ENCODE data around the gene ADSL. TPM values are rescaled to one million over a fixed set of nuclear protein-coding genes. Genes with fewer than 3 reads are reported as not detected.

ADSL gene
- polyA plus RNA-seq, 1 of the 3 experiments (the other 2 are of a cell fraction), result 79.7 TPM

GRCh38 chr22:40364431-40364830 lies 18.1 kb downstream of the ADSL start:
- Histone ChIP-seq H4K20me1 (ENCODE audit: insufficient read depth) (no peaks in the 10 kb centered on the region), H3K27me3 (ENCODE audit: insufficient read depth) (no peaks in the 10 kb centered on the region), H3K4me3 (ENCODE audit: low read depth in 2 of 2, low read length in 1 of 2) (no peak overlapping the region), H3K27ac (ENCODE audit: low read depth in 2 of 2, low read length in 1 of 2) (no peak overlapping the region), H3F3A (replicated peaks; ENCODE audit: insufficient read depth) (no peaks in the 10 kb centered on the region), H3K4me1 (ENCODE audit: control insufficient read depth in 1 of 2, insufficient read depth in 2 of 2, low read depth in 1 of 2, low read length in 1 of 2) (no peaks in the 10 kb centered on the region), H3K9me3 (no peaks in the 10 kb centered on the region), H3K9me2 (no peaks in the 10 kb centered on the region), H3K9ac (no peak overlapping the region), H3K4me2 (no peak overlapping the region), H3K79me2 (ENCODE audit: insufficient read depth) (no peaks in the 10 kb centered on the region), H3K36me3 (replicated peaks in 1 of 2; ENCODE audit: control insufficient read depth in 1 of 2, insufficient read depth in 2 of 2, low read length in 1 of 2) (peaks cover 21 to 58% of the 10 kb centered on the region in 2 experiments), H2AFZ (ENCODE audit: low read depth) (no peak overlapping the region)
- no peak for DNase-seq
- WGBS (ENCODE audit: low lambda C conversion rate), result 82% methylated on average over 1 of the region's 1 CpG
- CTCF ChIA-PET, result no interaction called here
- POLR2A ChIA-PET, result no interaction called here
- TF ChIP-seq MXI1 (IDR thresholded peaks at IDR 0.05; ENCODE audit: low read depth, low read length), result no peak
- no peak for TF ChIP-seq RCOR1 (IDR thresholded peaks at IDR 0.05; ENCODE audit: low read length)
- TF ChIP-seq USF1 (IDR thresholded peaks at IDR 0.05; ENCODE audit: borderline replicate concordance, low read depth), result no peak
- no peak for TF ChIP-seq ZBTB33 (IDR thresholded peaks at IDR 0.05; ENCODE audit: borderline replicate concordance, low read depth)
- TF ChIP-seq FOXJ3 (CRISPR knock-in tag; IDR thresholded peaks at IDR 0.05), result no peak
- no peak for TF ChIP-seq GATA2 (CRISPR knock-in tag; IDR thresholded peaks at IDR 0.05)
- no peak for TF ChIP-seq GABPA (IDR thresholded peaks at IDR 0.05; ENCODE audit: low read depth)

- ChIA-PET CTCF (no interaction called here), POLR2A (no interaction called here)
- peaks cover 16 to 47% of the 10 kb centered on the region in 2 experiments for H3K36me3 ChIP-seq (replicated peaks in 1 of 2; ENCODE audit: control insufficient read depth in 1 of 2, insufficient read depth in 2 of 2, low read length in 1 of 2)
Observed at GRCh38 chr22:40366068-40366467, 19.8 kb downstream of the ADSL start.

More at GRCh38 chr22:40366068-40366467, 19.8 kb downstream of the ADSL start:
- Histone ChIP-seq H3F3A (replicated peaks; ENCODE audit: insufficient read depth) (peaks cover 3% of the 10 kb centered on the region), H3K9me2 (no peaks in the 10 kb centered on the region), H3K27ac (ENCODE audit: low read depth in 2 of 2, low read length in 1 of 2) (no peak overlapping the region), H3K4me3 (ENCODE audit: low read depth in 2 of 2, low read length in 1 of 2) (no peak overlapping the region), H4K20me1 (ENCODE audit: insufficient read depth) (no peaks in the 10 kb centered on the region), H3K4me1 (ENCODE audit: control insufficient read depth in 1 of 2, insufficient read depth in 2 of 2, low read depth in 1 of 2, low read length in 1 of 2) (no peaks in the 10 kb centered on the region), H3K79me2 (ENCODE audit: insufficient read depth) (peaks cover 2% of the 10 kb centered on the region; the same call in 1 of the 2 replicates), H3K4me2 (no peak overlapping the region), H3K27me3 (ENCODE audit: insufficient read depth) (no peaks in the 10 kb centered on the region), H3K9me3 (no peaks in the 10 kb centered on the region), H2AFZ (ENCODE audit: low read depth) (no peak overlapping the region), H3K9ac (no peak overlapping the region)
- WGBS (ENCODE audit: low lambda C conversion rate), result 89% methylated on average over 2 of the region's 2 CpGs
- no peak for DNase-seq
- TF ChIP-seq FOXJ3 (CRISPR knock-in tag; IDR thresholded peaks at IDR 0.05) (no peak), RXRA (IDR thresholded peaks at IDR 0.05; ENCODE audit: borderline replicate concordance, low read depth) (no peak), RFX5 (IDR thresholded peaks at IDR 0.05; ENCODE audit: low read length) (no peak), TAF1 (IDR thresholded peaks at IDR 0.05; ENCODE audit: borderline replicate concordance, low read depth, low read length) (no peak), SMC3 (IDR thresholded peaks at IDR 0.05; ENCODE audit: low read depth, low read length) (no peak), TCF12 (IDR thresholded peaks at IDR 0.05) (no peak), CTCF (IDR thresholded peaks at IDR 0.05) (no peak), GATA2 (CRISPR knock-in tag; IDR thresholded peaks at IDR 0.05) (no peak)

Measured in SK-N-SH (cell line).